Smooth muscle cell (in vitro differentiated cells): Measurements from ENCODE around the gene TACR1. TPM values are rescaled to one million over a fixed set of nuclear protein-coding genes. Genes with fewer than 3 reads are reported as not detected.
A peak's percentile ranks its signal among the peaks of the same experiment; 100 is the strongest.
"Not testable (repeated sequence)": the region's sequence is repeated elsewhere in the genome, so short reads cannot be mapped to it uniquely, and the experiment has no call there.

ENCODE experiments used
- DNase-seq: peaks from one replicate; lab custom pipeline; 2025; ENCODE audit not compliant: unreplicated experiment; lab: John Stamatoyannopoulos, UW
- H2AFZ ChIP-seq: fragments of 200-600 bp; sonication (generic); 2 replicates; pipeline ENCODE4 v1.6.0; 2016; ENCODE audit warnings: antibody characterized with exemption, low read depth, mild to moderate bottlenecking
- H3F3A ChIP-seq: fragments of 200-600 bp; sonication (generic); 2 replicates; pipeline ENCODE4 v1.6.0; 2017; ENCODE audit warnings: antibody characterized with exemption, low read depth
- H3K27ac ChIP-seq: fragments of 200-600 bp; sonication (generic); 2 replicates; pipeline ENCODE4 v1.5.1; 2016; ENCODE audit warnings: low read depth, mild to moderate bottlenecking
- H3K27me3 ChIP-seq: fragments of 200-600 bp; sonication (generic); 2 replicates; pipeline ENCODE4 v1.6.1; 2016; ENCODE audit warnings: low read depth, mild to moderate bottlenecking
- H3K36me3 ChIP-seq: fragments of 200-600 bp; sonication (generic); 2 replicates; pipeline ENCODE4 v1.5.1; 2016; ENCODE audit warnings: low read depth
- H3K4me1 ChIP-seq: fragments of 200-600 bp; sonication (generic); 2 replicates; pipeline ENCODE4 v1.5.1; 2016; ENCODE audit warnings: low read depth
- H3K4me2 ChIP-seq: fragments of 200-600 bp; sonication (generic); 2 replicates; pipeline ENCODE4 v1.6.0; 2016; ENCODE audit warnings: mild to moderate bottlenecking
- H3K4me3 ChIP-seq: fragments of 200-600 bp; sonication (generic); 2 replicates; pipeline ENCODE4 v1.5.1; 2016; ENCODE audit warnings: mild to moderate bottlenecking
- H3K79me2 ChIP-seq: fragments of 200-600 bp; sonication (generic); 2 replicates; pipeline ENCODE4 v1.6.0; 2016; ENCODE audit warnings: low read depth, mild to moderate bottlenecking
- H3K9ac ChIP-seq: fragments of 200-600 bp; sonication (generic); 2 replicates; pipeline ENCODE4 v1.6.0; 2016; ENCODE audit warnings: low read depth
- H3K9me3 ChIP-seq: fragments of 200-600 bp; sonication (generic); replicated peaks from 2 replicates; pipeline ENCODE4 v1.5.1; 2016; ENCODE audit warnings: low read depth
- H4K20me1 ChIP-seq: fragments of 200-600 bp; sonication (generic); 2 replicates; pipeline ENCODE4 v1.6.0; 2016; ENCODE audit warnings: low read depth
- WGBS: methylation state at CpG from one replicate; pipeline ENCODE4 v1.1.7; 2016; ENCODE audit warnings: low lambda C conversion rate; 5-methylcytosine and 5-hydroxymethylcytosine counted together
- polyA plus RNA-seq: library from polyadenylated mRNA; unstranded; fragments of >200 nt; fragmentation: Nextera tagmentation; extraction: Ambion mirVana; gene quantifications from 2 replicates; pipeline ENCODE4 v1.2.1, GENCODE V29; 2016
- total RNA-seq: library from RNA; depleted of rRNA; stranded (reverse); fragments of >200 nt; gene quantifications from 2 replicates; pipeline ENCODE4 v1.2.3, GENCODE V29; 2014
- TF ChIP-seq, protein P1 (sequence below): fragments of 200-600 bp; sonication (generic); IDR thresholded peaks from 2 replicates; pipeline ENCODE4 v1.5.1; 2017; ENCODE audit warnings: borderline replicate concordance, mild to moderate bottlenecking, antibody characterized with exemption; ENCODE audit not compliant: insufficient read depth, poor library complexity, severe bottlenecking

The TACR1 gene, protein sequence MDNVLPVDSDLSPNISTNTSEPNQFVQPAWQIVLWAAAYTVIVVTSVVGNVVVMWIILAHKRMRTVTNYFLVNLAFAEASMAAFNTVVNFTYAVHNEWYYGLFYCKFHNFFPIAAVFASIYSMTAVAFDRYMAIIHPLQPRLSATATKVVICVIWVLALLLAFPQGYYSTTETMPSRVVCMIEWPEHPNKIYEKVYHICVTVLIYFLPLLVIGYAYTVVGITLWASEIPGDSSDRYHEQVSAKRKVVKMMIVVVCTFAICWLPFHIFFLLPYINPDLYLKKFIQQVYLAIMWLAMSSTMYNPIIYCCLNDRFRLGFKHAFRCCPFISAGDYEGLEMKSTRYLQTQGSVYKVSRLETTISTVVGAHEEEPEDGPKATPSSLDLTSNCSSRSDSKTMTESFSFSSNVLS
- total RNA-seq (2.2 and 4.5 TPM in 2 replicates), polyA plus RNA-seq (0.93 and 2.9 TPM in 2 replicates)

DNA sequence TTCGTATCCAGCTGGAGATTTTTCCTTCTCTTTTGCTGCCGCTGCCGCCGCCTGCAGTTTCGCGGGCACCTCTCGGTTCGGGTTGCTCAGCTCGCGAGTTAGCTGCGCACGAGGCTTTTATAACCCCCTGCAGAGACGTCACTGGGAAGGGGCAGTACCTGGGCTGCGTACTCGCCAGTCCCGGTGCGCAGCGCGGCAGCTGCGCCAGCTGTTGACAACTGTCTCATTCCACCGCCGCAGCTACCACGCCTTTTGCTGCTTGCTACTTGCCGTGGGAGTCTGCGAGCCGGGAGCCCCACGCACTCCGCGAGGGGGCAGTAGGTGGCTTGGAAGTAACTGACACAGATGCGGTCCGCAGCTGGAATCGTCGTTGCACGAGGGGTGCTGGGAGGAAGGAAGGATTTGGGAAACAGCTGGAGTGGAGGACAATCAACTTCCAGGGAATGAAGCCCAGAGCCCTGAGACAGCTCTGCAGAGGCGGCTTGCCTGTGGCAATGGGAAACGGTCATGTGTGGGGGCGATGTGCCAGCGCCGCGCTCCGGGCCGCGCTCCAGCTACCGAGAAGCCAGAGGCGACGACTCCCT lies at the start of gene TACR1:
TACR1 (minus strand) TSS at position 93 of the 584 bp plus-strand sequence. CDS start 586 bp downstream, outside the sequence.
- Histone ChIP-seq H3K9me3 (no peaks in the 10 kb centered on the region), H4K20me1 (no peaks in the 10 kb centered on the region), H3F3A (no peaks in the 10 kb centered on the region), H3K4me2 (peak within 1 kb of the TSS; percentile 89), H2AFZ (peak within 1 kb of the TSS; percentile 5), H3K4me3 (peak within 1 kb of the TSS; percentile 49), H3K9ac (no peak within 1 kb of the TSS), H3K4me1 (peaks cover 16% of the 10 kb centered on the region), H3K27me3 (peaks cover 80% of the 10 kb centered on the region), H3K27ac (no peak within 1 kb of the TSS), H3K79me2 (no peaks in the 10 kb centered on the region), H3K36me3 (no peaks in the 10 kb centered on the region)
- DNase-seq = no peak
- 2% methylated on average over 46 of the region's 46 CpGs for WGBS
- TF ChIP-seq, protein P1, sequence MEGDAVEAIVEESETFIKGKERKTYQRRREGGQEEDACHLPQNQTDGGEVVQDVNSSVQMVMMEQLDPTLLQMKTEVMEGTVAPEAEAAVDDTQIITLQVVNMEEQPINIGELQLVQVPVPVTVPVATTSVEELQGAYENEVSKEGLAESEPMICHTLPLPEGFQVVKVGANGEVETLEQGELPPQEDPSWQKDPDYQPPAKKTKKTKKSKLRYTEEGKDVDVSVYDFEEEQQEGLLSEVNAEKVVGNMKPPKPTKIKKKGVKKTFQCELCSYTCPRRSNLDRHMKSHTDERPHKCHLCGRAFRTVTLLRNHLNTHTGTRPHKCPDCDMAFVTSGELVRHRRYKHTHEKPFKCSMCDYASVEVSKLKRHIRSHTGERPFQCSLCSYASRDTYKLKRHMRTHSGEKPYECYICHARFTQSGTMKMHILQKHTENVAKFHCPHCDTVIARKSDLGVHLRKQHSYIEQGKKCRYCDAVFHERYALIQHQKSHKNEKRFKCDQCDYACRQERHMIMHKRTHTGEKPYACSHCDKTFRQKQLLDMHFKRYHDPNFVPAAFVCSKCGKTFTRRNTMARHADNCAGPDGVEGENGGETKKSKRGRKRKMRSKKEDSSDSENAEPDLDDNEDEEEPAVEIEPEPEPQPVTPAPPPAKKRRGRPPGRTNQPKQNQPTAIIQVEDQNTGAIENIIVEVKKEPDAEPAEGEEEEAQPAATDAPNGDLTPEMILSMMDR = peak; percentile 59

DNA sequence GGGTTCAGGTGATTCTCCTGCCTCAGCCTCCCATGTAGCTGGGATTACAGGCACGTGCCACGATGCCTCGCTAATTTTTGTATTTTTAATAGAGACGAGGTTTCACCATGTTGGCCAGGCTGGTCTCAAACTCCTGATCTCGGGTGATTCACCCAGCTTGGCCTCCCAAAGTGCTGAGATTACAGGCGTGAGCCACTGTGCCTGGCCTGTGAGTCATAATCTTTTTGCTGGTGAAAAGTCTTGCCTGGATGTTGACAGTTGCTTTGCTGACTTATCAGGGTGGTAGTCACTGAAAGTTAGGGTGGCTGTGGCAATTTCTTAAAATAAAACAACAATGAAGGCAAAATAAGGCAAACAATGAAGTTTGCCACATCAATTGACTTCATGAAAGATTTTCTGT lies 49.3 kb upstream of the TACR1 start:
- not testable (repeated sequence) for H3K4me3 ChIP-seq, H4K20me1 ChIP-seq, H3K27me3 ChIP-seq, H3K79me2 ChIP-seq, H2AFZ ChIP-seq, H3K27ac ChIP-seq, DNase-seq, H3K36me3 ChIP-seq, H3F3A ChIP-seq, H3K4me2 ChIP-seq, H3K4me1 ChIP-seq, H3K9ac ChIP-seq
- 82% methylated on average over 6 of the region's 6 CpGs for WGBS
- peaks cover 13% of the 10 kb centered on the region for H3K9me3 ChIP-seq

DNA sequence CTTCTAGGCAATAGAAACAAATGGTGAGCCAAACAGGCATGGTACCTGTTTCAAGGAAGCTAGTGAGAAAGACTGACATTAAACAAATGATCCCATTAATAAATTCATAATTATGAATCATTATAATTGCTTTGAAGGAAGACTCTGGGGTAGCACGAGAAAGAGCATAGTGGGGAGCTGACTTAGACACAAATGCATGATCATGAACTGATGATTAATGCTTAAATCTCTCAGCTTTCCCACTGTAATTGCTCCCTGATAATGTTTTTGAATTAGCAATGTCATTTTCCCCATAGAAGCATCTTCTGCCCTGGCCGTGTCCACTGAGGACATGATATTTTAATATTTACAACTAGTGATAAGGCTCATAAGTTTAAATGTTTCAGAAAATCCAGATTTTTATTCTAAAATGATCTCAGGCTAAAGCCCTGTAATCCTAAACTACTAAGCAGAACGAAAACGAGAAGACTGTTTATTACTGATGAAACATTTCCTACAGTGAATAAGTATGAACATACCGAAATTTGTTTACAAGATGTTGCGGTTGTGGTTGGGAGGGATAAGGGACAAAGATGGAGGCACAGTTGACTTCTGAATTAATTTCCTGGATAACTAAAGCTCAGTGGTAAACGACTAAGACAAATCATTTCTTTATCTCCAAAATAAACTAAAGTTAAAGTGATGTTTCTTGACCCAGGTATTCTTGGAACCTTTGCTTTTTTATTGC lies 47.3 kb upstream of the TACR1 start:
- no peaks in the 10 kb centered on the region for H3F3A ChIP-seq
- 85% methylated on average over 7 of the region's 7 CpGs for WGBS
- no peaks in the 10 kb centered on the region for H3K4me1 ChIP-seq
- H3K79me2 ChIP-seq = no peaks in the 10 kb centered on the region
- no peaks in the 10 kb centered on the region for H3K36me3 ChIP-seq
- no peak overlapping the region for H3K4me3 ChIP-seq
- H4K20me1 ChIP-seq = no peaks in the 10 kb centered on the region
- no peak for DNase-seq
- TF ChIP-seq, protein P1 = no peak
- H3K4me2 ChIP-seq = no peak overlapping the region
- no peak overlapping the region for H2AFZ ChIP-seq
- peak overlapping the region; percentile 15 for H3K27ac ChIP-seq
- H3K27me3 ChIP-seq = no peaks in the 10 kb centered on the region
- peaks cover 21% of the 10 kb centered on the region for H3K9me3 ChIP-seq
- no peak overlapping the region for H3K9ac ChIP-seq

DNA sequence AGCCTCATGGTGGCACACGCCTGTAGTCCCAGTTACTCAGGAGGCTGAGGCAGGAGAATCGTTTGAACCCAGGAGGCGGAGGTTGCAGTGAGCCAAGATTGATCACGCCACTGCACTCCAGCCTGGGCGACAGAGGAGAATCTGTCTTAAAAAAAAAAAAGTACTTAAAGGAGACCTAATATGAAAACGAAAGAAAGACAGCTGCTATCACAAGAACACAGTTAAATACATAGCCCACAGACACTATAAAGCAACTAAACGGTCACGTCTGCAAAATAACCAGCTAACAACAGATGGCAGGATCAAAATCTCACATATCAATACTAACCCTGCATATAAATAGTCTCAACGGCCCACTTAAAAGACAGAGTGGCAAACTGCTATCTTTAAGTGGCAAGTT lies 43.9 kb upstream of the TACR1 start:
- Histone ChIP-seq H2AFZ (no peak overlapping the region), H3K27me3 (no peaks in the 10 kb centered on the region), H3K36me3 (no peaks in the 10 kb centered on the region), H3K4me3 (no peak overlapping the region), H3K9ac (no peak overlapping the region), H3K4me1 (no peaks in the 10 kb centered on the region), H3K4me2 (no peak overlapping the region), H3K79me2 (no peaks in the 10 kb centered on the region), H3K27ac (no peak overlapping the region), H3F3A (no peaks in the 10 kb centered on the region), H4K20me1 (no peaks in the 10 kb centered on the region), H3K9me3 (peaks cover 8% of the 10 kb centered on the region)
- TF ChIP-seq, protein P1 = no peak
- 88% methylated on average over 9 of the region's 9 CpGs for WGBS
- DNase-seq = no peak
